Measurements from ENCODE around the gene KIRREL1.

- no peak for TF ChIP-seq ZNF788 (CRISPR knock-in tag; IDR thresholded peaks at IDR 0.05; ENCODE audit: borderline replicate concordance)
- no peak for TF ChIP-seq CTCF (CRISPR knock-in tag; IDR thresholded peaks at IDR 0.05)
- no peak for TF ChIP-seq CAMTA2 (CRISPR knock-in tag; IDR thresholded peaks at IDR 0.05; ENCODE audit: borderline replicate concordance)
- TF ChIP-seq CHD2 (IDR thresholded peaks at IDR 0.05; ENCODE audit: low read depth, low read length) = no peak
- no peak for TF ChIP-seq POLR2A (IDR thresholded peaks at IDR 0.05; ENCODE audit: insufficient read depth in 1 of 2, low read depth in 2 of 2, low read length in 2 of 2)
- TF ChIP-seq KAT2B (IDR thresholded peaks at IDR 0.05; ENCODE audit: borderline replicate concordance, low read depth, low read length) = no peak
- no peak for TF ChIP-seq ZNF660 (CRISPR knock-in tag; IDR thresholded peaks at IDR 0.05; ENCODE audit: borderline replicate concordance, low read depth)
- TF ChIP-seq ELF4 (CRISPR knock-in tag; IDR thresholded peaks at IDR 0.05; ENCODE audit: borderline replicate concordance) = no peak
These were observed 41.6 kb downstream of the KIRREL1 start for GRCh38 chr1:158035014-158035413.

Data from HepG2 (cell line).